HG02759 (cell line): Measurements from ENCODE around the gene ATXN10.
A peak's percentile ranks its signal among the peaks of the same experiment; 100 is the strongest.
"Not testable (repeated sequence)": the region's sequence is repeated elsewhere in the genome, so short reads cannot be mapped to it uniquely, and the experiment has no call there.

Experiments used
- ATAC-seq: cut with Tn5 transposase; IDR thresholded peaks from one replicate; pipeline ENCODE4 v1.9.1; 2021; ENCODE audit warnings: mild to moderate bottlenecking, moderate library complexity; ENCODE audit not compliant: unreplicated experiment

ATXN10 gene, protein sequence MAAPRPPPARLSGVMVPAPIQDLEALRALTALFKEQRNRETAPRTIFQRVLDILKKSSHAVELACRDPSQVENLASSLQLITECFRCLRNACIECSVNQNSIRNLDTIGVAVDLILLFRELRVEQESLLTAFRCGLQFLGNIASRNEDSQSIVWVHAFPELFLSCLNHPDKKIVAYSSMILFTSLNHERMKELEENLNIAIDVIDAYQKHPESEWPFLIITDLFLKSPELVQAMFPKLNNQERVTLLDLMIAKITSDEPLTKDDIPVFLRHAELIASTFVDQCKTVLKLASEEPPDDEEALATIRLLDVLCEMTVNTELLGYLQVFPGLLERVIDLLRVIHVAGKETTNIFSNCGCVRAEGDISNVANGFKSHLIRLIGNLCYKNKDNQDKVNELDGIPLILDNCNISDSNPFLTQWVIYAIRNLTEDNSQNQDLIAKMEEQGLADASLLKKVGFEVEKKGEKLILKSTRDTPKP

DNA sequence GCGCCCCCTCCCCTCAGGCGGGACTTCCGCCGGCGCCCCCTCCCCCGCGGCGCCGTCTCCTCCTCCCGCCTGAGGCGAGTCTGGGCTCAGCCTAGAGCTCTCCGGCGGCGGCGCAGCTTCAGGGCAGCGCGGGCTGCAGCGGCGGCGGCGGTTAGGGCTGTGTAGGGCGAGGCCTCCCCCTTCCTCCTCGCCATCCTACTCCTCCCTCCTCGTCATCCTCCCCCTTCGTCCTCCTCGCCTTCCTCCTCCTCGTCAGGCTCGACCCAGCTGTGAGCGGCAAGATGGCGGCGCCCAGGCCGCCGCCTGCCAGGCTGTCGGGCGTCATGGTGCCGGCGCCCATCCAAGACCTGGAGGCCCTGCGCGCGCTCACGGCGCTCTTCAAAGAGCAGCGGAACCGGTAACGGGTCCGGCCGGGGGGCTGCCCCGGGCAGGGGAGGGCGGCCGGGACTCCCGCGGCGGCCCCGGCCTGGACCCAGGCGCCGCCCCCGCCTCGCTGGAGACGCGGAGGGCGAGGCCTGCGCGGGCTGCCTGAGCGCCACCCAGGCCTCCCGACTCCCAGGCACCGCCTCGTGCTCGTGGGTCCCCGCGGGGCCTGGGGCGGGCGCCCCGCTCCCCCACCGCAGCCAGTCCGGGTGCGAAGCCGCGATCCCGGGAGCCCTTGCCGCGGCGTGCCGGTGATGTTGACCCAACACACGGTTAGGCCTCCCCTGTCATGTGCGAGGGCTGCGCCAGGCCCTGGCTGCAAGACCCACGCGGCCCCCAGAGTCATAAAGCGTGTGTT lies at the start of gene ATXN10:
Gene ATXN10, plus strand, starts transcription at position 52 of the 781 bp plus-strand sequence. Its CDS starts 230 bp downstream, at position 282.
- ATAC-seq, result peak; percentile 74

DNA sequence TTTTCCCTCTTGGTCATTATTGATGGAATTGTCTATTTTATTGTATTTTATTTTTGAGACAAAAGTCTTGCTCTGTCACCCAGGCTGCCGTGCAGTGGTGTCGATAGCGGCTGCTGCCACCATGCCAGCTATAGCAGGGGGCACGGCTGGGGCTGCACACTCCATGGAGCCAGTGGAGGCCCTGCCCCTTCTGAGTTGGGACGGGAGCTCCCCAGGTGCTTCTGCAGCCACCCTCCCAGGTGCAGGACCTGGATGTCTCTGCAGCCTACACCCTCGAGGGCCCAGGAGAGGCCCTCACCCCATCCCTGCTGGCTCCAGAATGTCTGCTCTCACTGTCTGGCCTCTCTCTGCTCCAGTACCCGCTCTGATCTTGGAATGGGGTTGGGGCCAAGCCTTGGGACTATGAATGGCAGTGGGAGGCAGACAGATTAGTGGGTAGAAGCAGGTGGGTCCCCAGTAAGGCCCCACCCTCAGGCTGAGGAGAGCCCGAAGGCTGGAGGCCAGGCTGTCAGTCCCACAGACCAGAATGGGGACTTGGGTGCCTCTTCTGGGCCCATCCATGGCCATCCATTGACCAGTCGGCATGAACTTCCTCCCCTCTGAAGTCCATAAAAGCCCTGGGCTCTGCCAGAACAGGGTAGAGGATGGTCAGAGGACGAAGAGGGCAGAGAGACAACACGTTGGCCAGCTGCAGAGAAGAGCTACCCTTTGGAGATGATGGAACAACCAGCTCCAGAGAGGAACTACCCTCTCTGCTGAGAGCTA lies 49.6 kb upstream of the ATXN10 start:
- no peak for ATAC-seq

DNA sequence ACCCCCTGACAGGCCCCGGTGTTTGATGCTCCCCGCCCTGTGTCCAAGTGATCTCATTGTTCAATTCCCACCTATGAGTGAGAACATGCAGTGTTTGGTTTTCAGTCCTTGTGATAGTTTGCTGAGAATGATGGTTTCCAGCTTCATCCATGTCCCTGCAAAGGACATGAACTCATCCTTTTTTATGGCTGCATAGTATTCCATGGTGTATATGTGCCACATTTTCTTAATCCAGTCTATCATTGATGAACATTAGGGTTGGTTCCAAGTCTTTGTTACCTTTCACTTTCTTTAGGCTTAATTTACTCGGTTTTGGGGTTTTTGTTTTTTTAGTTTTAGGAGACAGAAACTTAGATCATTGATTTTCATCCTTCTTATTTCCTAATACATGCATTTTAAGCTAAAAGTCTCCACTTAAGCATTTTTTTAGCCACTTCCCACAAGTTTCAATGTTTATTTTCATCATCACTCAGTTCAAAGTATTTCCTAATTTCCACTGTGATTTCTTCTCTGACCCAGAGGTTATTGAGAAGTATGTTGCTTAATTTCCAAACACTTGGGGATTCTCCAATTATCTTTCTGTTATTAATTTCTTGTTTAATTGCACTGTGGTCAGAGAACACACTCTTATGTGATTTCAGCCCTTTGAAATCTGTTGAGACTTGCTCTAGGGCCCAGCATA lies 48.0 kb upstream of the ATXN10 start:
- ATAC-seq, result not testable (repeated sequence)

- ATAC-seq, result no peak
These were observed 45.4 kb upstream of the ATXN10 start for GRCh38 chr22:45626198-45626651.

DNA sequence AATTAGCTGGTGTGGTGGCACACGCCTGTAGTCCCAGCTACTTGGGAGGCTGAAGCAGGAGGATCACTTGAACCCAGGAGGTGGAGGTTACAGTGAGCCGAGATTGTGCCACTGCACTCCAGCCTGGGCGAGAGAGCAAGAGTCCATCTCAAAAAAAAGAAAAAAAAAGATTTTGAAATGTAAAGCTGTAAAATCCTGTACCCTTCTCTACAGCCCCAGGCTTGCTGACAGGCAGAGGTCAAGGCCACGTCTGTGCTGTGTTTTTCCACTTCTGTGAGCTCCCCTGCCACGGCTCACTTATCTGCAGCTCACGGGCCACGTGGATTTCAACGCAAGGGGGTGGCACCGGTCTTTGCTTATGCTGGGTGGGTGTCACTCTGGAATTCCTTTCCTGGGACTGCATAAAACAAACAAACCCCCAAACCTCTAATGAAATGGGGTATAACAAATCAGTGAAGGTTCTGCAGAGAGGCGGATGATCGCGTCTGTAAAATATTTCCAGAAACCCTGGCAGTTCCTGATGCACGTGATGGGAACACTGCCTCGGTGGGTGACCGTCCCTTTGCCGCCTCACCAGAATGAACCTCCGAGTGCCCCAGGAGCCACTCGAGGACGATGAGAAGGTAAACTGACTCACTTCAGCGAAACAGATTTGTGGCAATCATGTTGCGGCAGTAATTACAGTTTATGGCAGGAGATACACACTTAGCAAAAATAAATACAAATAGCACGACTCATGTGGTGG lies 44.0 kb upstream of the ATXN10 start:
- ATAC-seq, result no peak

DNA sequence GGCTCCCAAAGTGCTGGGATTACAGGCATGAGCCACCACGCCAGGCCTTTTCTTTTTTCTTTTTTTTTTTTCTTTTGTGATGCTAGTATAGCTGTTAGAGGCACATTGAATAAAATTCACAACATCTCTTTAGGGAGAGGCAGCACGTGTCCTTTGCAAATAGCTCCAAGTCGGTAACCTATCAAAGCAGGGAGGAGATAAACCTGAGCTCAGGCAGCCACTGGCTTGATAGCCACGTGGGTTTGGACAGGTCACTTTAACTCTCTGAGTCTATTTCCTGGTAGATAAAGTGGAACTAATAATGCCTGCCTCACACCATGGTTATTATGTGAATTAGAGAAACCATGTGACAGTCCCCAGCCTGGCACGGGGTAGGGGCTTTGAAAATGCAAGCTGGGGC lies 43.1 kb upstream of the ATXN10 start:
- ATAC-seq, result no peak

GRCh38 chr22:45629469-45630089 lies 42.1 kb upstream of the ATXN10 start:
- no peak for ATAC-seq

- ATAC-seq, result no peak
These were observed 41.2 kb upstream of the ATXN10 start for GRCh38 chr22:45630436-45630835.

DNA sequence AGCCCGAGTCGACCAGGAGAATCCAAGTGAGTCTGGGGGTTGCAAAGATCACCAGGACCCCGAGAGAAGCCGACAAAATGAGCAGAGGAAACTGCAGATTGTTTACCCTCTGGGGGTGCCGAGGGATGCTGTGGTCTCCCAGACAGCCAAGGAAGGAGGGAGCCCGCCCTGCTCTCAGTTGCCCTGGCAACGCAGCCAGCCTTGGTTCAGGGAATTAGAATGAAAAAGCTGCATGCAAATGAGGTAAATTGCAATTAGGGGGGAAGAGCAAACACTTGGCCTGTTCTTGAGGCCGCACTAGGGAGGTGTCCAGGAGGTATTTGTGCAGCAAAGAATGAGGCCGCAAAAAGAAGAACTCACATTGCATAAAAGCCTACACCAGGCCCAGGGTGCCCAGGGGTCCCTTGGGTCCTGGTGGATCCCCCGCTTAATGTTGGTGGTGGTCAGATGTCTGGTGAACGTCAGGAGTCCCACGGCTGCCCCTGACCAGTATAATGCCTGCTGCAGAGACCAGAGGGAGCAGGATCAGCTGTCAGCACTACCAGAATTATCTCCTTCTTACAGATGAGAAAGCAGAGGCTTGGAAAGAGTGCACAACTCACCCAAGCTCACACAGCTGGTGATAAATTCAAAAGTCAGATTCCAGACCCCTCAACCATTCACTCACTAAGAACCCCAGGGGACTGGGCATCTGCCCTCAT lies 40.3 kb upstream of the ATXN10 start:
- ATAC-seq, result no peak

- ATAC-seq, result no peak
These were observed 39.8 kb upstream of the ATXN10 start for GRCh38 chr22:45631841-45632238.

GRCh38 chr22:45632791-45633515 lies 38.7 kb upstream of the ATXN10 start:
- no peak for ATAC-seq

DNA sequence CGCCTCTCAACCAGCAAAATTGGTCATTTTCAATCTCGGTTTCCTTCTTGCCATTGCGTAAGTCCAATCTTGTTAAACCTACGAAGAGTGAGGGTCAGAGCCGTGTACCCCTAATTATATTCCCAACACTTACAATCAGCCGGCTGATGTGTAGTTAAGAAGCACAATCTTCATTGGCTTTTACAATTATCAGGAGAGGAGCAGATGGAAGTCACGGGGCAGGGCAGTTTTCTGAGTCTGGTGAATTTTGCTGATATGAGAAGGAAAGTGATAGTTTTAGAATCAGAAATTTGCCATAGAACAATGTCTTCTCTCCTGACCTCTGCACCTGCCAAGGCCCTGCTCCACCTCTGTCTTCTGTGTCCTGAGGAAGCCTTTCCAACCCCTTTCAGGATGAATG lies 35.0 kb upstream of the ATXN10 start:
- no peak for ATAC-seq

DNA sequence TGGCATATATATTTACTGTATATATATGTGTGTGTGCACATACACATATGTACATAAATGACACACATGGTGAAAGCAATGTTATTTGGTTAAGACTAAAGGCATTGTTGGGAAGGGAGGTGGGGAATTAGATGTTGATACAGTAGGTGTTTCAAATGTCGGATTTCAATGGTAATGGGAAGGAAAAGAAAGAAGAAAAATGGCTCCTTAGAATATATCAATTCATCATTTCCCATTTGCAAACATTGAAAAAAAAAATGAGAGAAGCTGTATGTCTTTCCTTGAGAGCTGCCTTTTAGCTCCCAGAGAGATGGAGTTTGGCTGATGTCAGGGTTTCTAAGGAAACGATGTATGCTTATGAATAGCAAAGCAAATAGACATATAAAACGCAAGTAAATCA lies 33.4 kb upstream of the ATXN10 start:
- ATAC-seq, result no peak

- ATAC-seq, result no peak
These were observed 32.5 kb upstream of the ATXN10 start for GRCh38 chr22:45638834-45639746.

GRCh38 chr22:45639747-45640102 lies 31.9 kb upstream of the ATXN10 start:
- ATAC-seq, result no peak

GRCh38 chr22:45640291-45640940 lies 31.2 kb upstream of the ATXN10 start:
- no peak for ATAC-seq
